HepG2 (cell line): ENCODE results near the gene C14orf119. TPM values are rescaled to one million over a fixed set of nuclear protein-coding genes. Genes with fewer than 3 reads are reported as not detected.

Experiments used
- ARNT ChIP-seq: fragments of 450-650 bp; IDR thresholded peaks from 2 replicates; pipeline ENCODE4 v1.6.1; 2017
- ATM ChIP-seq: fragments of 450-650 bp; IDR thresholded peaks from 2 replicates; pipeline ENCODE4 v1.7.1; 2017; ENCODE audit warnings: mild to moderate bottlenecking, borderline replicate concordance
- ATRX ChIP-seq: sonication (generic); formaldehyde crosslinking; IDR thresholded peaks from 2 replicates; pipeline ENCODE4 v1.4.0; 2020; ENCODE audit warnings: missing genetic modification reagents, borderline replicate concordance
- ELF3 ChIP-seq: IDR thresholded peaks from 2 replicates; pipeline ENCODE4 v1.6.1; 2016; ENCODE audit warnings: missing genetic modification reagents, missing compliant biosample characterization
- FOXC1 ChIP-seq: sonication (generic); formaldehyde crosslinking; IDR thresholded peaks from 2 replicates; pipeline ENCODE4 v1.8.0; 2022; ENCODE audit warnings: mild to moderate bottlenecking, missing genetic modification reagents, borderline replicate concordance
- FOXK2 ChIP-seq: fragments of 450-650 bp; IDR thresholded peaks from 2 replicates; pipeline ENCODE4 v1.6.1; 2016
- MAF1 ChIP-seq: sonication (generic); formaldehyde crosslinking; IDR thresholded peaks from 2 replicates; pipeline ENCODE4 v1.5.0; 2020; ENCODE audit warnings: missing genetic modification reagents, borderline replicate concordance
- REST ChIP-seq, 2 experiments: IDR thresholded peaks; 2 replicates each; pipeline ENCODE4 v1.6.1; 2011 to 2012; ENCODE audit warnings: low read length in 2 of 2, borderline replicate concordance in 1 of 2, low read depth in 1 of 2, mild to moderate bottlenecking in 1 of 2, moderate library complexity in 1 of 2
- SKI ChIP-seq: fragments of 450-650 bp; IDR thresholded peaks from one replicate; pipeline ENCODE4 v1.6.1; 2018; ENCODE audit warnings: mild to moderate bottlenecking; ENCODE audit not compliant: partially characterized antibody
- TARDBP ChIP-seq: sonication (generic); formaldehyde crosslinking; IDR thresholded peaks from 2 replicates; pipeline ENCODE4 v1.8.0; 2022; ENCODE audit warnings: mild to moderate bottlenecking, missing genetic modification reagents
- ZNF513 ChIP-seq: sonication (generic); formaldehyde crosslinking; conservative IDR thresholded peaks from 2 replicates; pipeline ENCODE4 v1.5.0; 2020; ENCODE audit warnings: missing genetic modification reagents
- ZNF570 ChIP-seq: sonication (generic); formaldehyde crosslinking; IDR thresholded peaks from 2 replicates; pipeline ENCODE4 v1.4.0; 2020; ENCODE audit warnings: mild to moderate bottlenecking, missing genetic modification reagents, borderline replicate concordance
- ZNF672 ChIP-seq: sonication (generic); formaldehyde crosslinking; IDR thresholded peaks from 2 replicates; pipeline ENCODE4 v1.8.1; 2022; ENCODE audit warnings: missing genetic modification reagents
- polyA plus RNA-seq, 8 experiments: library from polyadenylated mRNA; depleted of rRNA in 3 of 8; stranded (reverse) in 7 of 8; unstranded in 1 of 8; fragments of >200 nt; fragmentation: Illumina TruSeq in 4 of 8; extraction: Trizol in 4 of 8; gene quantifications; 2 replicates each; pipeline versions ENCODE4 v1.2.1 to v1.2.3, GENCODE V29; 2011 to 2016; ENCODE audit warnings: low read depth in 4 of 8, missing spikeins in 1 of 8, mixed read lengths in 1 of 8; ENCODE audit not compliant: insufficient read depth in 1 of 8
- total RNA-seq, 5 experiments: library from RNA; depleted of rRNA; stranded (reverse); fragments of >200 nt; fragmentation: Illumina TruSeq; extraction: Trizol; gene quantifications; 2 replicates each; pipeline ENCODE4 v1.2.3, GENCODE V29; 2016; ENCODE audit warnings: low read depth in 1 of 5
- TF ChIP-seq, protein P1 (sequence below): fragments of 450-650 bp; IDR thresholded peaks from 2 replicates; pipeline ENCODE4 v1.6.1; 2017
- TF ChIP-seq, protein P2 (sequence below), 2 experiments: sonication (generic) in 1 of 2; formaldehyde crosslinking in 1 of 2; IDR thresholded peaks; 2 replicates each; pipeline versions ENCODE4 v1.6.1 to v1.9.0; 2014 to 2022; ENCODE audit warnings: antibody characterized with exemption in 1 of 2, borderline replicate concordance in 1 of 2, inconsistent platforms in 1 of 2, low read depth in 1 of 2, missing genetic modification reagents in 1 of 2

The C14orf119 gene
- total and polyA plus RNA-seq, 2 of the 13 experiments (the other 11 are each of a cell fraction or from before 2014, with no cell fraction given): 117 to 206 TPM

DNA sequence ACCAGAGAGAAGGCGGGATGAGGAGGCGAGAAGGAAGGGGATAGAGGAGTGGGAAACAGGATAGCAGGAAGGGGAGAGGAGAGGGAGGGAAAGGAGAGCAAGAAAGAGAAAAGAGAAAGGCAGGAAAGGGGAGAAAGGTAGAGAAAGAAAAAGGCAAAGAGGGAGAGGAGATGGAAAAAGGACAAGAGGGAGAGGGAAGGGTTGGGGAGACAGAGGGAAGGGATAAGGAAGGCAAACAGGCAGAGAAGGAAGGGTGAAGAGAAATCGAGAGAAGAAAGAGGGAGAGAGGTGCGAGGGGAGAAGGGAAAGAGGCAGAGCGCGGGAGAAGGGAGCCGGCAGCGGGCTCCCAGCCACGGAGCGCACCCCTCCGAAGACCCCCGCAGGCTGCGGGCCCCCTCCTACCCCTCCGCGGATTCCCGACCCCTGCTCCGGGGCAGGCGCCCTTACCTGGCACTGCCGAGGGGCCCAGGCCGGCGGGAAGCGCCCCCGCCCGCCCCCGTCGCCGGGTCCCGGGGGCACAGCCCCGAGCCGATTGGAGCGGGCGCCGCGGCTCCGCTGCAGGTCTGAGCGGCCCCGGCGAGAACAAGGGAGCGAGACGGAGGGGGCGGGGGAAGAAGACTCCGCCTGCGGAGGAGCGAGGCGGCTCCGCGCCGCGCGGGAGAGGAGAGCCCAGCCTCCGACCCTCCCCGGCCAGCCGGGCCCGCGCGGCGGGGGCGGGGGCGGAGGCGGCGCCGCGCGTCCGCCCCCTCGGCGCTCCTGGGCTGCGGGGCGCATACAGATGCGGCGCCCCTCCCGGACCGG lies 38.1 kb upstream of the C14orf119 start, which contains the start of gene CDH24 (continued):
- peak; percentile 17; the same call in 1 of the 2 replicates for TF ChIP-seq MAF1 (CRISPR knock-in tag)
- peak; percentile 65; the same call in 1 of the 2 replicates for TF ChIP-seq ZNF672 (CRISPR knock-in tag)
- no peak for TF ChIP-seq ATRX (CRISPR knock-in tag)
- 0 out of 2 replicates have a peak, but pooled peaks have one; percentile 67 for TF ChIP-seq ZNF513 (CRISPR knock-in tag)
- TF ChIP-seq, protein P1, sequence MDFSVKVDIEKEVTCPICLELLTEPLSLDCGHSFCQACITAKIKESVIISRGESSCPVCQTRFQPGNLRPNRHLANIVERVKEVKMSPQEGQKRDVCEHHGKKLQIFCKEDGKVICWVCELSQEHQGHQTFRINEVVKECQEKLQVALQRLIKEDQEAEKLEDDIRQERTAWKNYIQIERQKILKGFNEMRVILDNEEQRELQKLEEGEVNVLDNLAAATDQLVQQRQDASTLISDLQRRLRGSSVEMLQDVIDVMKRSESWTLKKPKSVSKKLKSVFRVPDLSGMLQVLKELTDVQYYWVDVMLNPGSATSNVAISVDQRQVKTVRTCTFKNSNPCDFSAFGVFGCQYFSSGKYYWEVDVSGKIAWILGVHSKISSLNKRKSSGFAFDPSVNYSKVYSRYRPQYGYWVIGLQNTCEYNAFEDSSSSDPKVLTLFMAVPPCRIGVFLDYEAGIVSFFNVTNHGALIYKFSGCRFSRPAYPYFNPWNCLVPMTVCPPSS: peak; percentile 74; the same call in 1 of the 2 replicates
- peak; percentile 56; the same call in 1 of the 2 replicates for TF ChIP-seq FOXK2
- TF ChIP-seq ARNT: peak; percentile 50; the same call in 1 of the 2 replicates
- TF ChIP-seq TARDBP (CRISPR knock-in tag): no peak
- 0 out of 2 replicates have a peak, but pooled peaks have one; percentile 2 for TF ChIP-seq ELF3 (CRISPR knock-in tag)
- TF ChIP-seq, protein P2, sequence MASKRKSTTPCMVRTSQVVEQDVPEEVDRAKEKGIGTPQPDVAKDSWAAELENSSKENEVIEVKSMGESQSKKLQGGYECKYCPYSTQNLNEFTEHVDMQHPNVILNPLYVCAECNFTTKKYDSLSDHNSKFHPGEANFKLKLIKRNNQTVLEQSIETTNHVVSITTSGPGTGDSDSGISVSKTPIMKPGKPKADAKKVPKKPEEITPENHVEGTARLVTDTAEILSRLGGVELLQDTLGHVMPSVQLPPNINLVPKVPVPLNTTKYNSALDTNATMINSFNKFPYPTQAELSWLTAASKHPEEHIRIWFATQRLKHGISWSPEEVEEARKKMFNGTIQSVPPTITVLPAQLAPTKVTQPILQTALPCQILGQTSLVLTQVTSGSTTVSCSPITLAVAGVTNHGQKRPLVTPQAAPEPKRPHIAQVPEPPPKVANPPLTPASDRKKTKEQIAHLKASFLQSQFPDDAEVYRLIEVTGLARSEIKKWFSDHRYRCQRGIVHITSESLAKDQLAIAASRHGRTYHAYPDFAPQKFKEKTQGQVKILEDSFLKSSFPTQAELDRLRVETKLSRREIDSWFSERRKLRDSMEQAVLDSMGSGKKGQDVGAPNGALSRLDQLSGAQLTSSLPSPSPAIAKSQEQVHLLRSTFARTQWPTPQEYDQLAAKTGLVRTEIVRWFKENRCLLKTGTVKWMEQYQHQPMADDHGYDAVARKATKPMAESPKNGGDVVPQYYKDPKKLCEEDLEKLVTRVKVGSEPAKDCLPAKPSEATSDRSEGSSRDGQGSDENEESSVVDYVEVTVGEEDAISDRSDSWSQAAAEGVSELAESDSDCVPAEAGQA (IDR thresholded peaks at IDR 0.05; ENCODE audit: low read depth): peak; percentile 25; the same call in 1 of the 2 replicates
- TF ChIP-seq, protein P2 (CRISPR knock-in tag; IDR thresholded peaks at IDR 0.05; ENCODE audit: borderline replicate concordance): no peak
- TF ChIP-seq ATM: peak; percentile 81; the same call in 1 of the 2 replicates
- no peak for TF ChIP-seq REST (IDR thresholded peaks at IDR 0.05; ENCODE audit: borderline replicate concordance in 1 of 2, low read depth in 1 of 2, low read length in 2 of 2)
- 0 out of 2 replicates have a peak, but pooled peaks have one; percentile 46 for TF ChIP-seq FOXC1
- 0 out of 2 replicates have a peak, but pooled peaks have one; percentile 49 for TF ChIP-seq ZNF570 (CRISPR knock-in tag)
- peak; percentile 22 for TF ChIP-seq SKI
